CD14-positive monocyte (primary cell): Measurements from ENCODE around the gene TCP1. TPM values are rescaled to one million over a fixed set of nuclear protein-coding genes. Genes with fewer than 3 reads are reported as not detected.
"Not testable (repeated sequence)": the region's sequence is repeated elsewhere in the genome, so short reads cannot be mapped to it uniquely, and the experiment has no call there.

Experiments used
- DNase-seq, 3 donors: peaks; one replicate each; pipeline ENCODE4 v3.0.0-alpha.2; 2011 to 2022
- H2AFZ ChIP-seq: 2 replicates; pipeline ENCODE4 v1.6.0; 2012; ENCODE audit warnings: mild to moderate bottlenecking, low read depth, low read length, inconsistent platforms; ENCODE audit not compliant: insufficient read depth, poor library complexity, severe bottlenecking
- H3K27ac ChIP-seq, 2 donors: 1 replicate in 1 of 2; 2 replicates in 1 of 2; pipeline ENCODE4 v1.5.1; 2012 to 2013; ENCODE audit warnings: low read length in 2 of 2, control low read depth in 1 of 2, inconsistent platforms in 1 of 2, low read depth in 1 of 2, mild to moderate bottlenecking in 1 of 2
- H3K27me3 ChIP-seq, 2 donors: one replicate each; pipeline versions ENCODE4 v1.6.0 to v1.6.1; 2011 to 2013; ENCODE audit warnings: low read length in 2 of 2; ENCODE audit not compliant: control insufficient read depth in 2 of 2, insufficient read depth in 2 of 2
- H3K36me3 ChIP-seq, 2 donors: replicated peaks in 1 of 2; 1 replicate in 1 of 2; 2 replicates in 1 of 2; pipeline versions ENCODE4 v1.5.1 to v1.6.1; 2012 to 2013; ENCODE audit warnings: low read length in 2 of 2, control low read depth in 1 of 2, inconsistent platforms in 1 of 2, mild to moderate bottlenecking in 1 of 2; ENCODE audit not compliant: insufficient read depth in 2 of 2, control insufficient read depth in 1 of 2
- H3K4me1 ChIP-seq, 2 donors: 1 replicate in 1 of 2; 2 replicates in 1 of 2; pipeline versions ENCODE4 v1.5.1 to v1.6.1; 2012 to 2013; ENCODE audit warnings: low read length in 2 of 2, control low read depth in 1 of 2, inconsistent platforms in 1 of 2, mild to moderate bottlenecking in 1 of 2, moderate library complexity in 1 of 2; ENCODE audit not compliant: insufficient read depth in 2 of 2, control insufficient read depth in 1 of 2
- H3K4me2 ChIP-seq: replicated peaks from 2 replicates; pipeline ENCODE3; 2012; ENCODE audit warnings: low read length, moderate library complexity, mild to moderate bottlenecking; ENCODE audit not compliant: poor library complexity, severe bottlenecking; ENCODE audit errors: extremely low read depth
- H3K4me3 ChIP-seq, 3 experiments: fragments of 200-600 bp in 1 of 3; sonication (generic) in 1 of 3; replicated peaks in 1 of 3; 1 replicate in 2 of 3; 2 replicates in 1 of 3; pipeline ENCODE4 v1.5.1; 2011 to 2013; ENCODE audit warnings: low read length in 3 of 3, mild to moderate bottlenecking in 3 of 3, control low read depth in 2 of 3, low read depth in 2 of 3, inconsistent platforms in 1 of 3, moderate library complexity in 1 of 3
- H3K79me2 ChIP-seq: 2 replicates; pipeline ENCODE4 v1.6.0; 2012; ENCODE audit warnings: mild to moderate bottlenecking, control low read depth, inconsistent platforms, low read length, moderate library complexity; ENCODE audit not compliant: insufficient read depth
- H3K9ac ChIP-seq: 2 replicates; pipeline ENCODE4 v1.6.0; 2017; ENCODE audit warnings: low read length, mild to moderate bottlenecking; ENCODE audit not compliant: insufficient read depth, poor library complexity, severe bottlenecking
- H3K9me3 ChIP-seq, 2 donors: replicated peaks in 1 of 2; 1 replicate in 1 of 2; 2 replicates in 1 of 2; pipeline versions ENCODE4 v1.5.1 to v1.6.1; 2012 to 2013; ENCODE audit warnings: low read length in 2 of 2, control low read depth in 1 of 2; ENCODE audit not compliant: control insufficient read depth in 1 of 2, insufficient read depth in 1 of 2
- H4K20me1 ChIP-seq: 2 replicates; pipeline ENCODE4 v1.6.0; 2012; ENCODE audit warnings: mild to moderate bottlenecking, low read length, control low read depth, moderate library complexity; ENCODE audit not compliant: insufficient read depth
- H3K27ac Mint-ChIP-seq, 7 donors: one replicate each; pipeline ENCODE4 v1.8.0; 2020; ENCODE audit warnings: mild to moderate bottlenecking in 7 of 7, mixed read lengths in 7 of 7, moderate library complexity in 6 of 7, inconsistent platforms in 2 of 7
- H3K27me3 Mint-ChIP-seq, 3 donors: one replicate each; pipeline ENCODE4 v1.8.0; 2021 to 2022; ENCODE audit warnings: low read depth in 3 of 3, mild to moderate bottlenecking in 3 of 3, mixed read lengths in 3 of 3, moderate library complexity in 3 of 3, inconsistent platforms in 1 of 3
- H3K36me3 Mint-ChIP-seq, 2 donors: one replicate each; pipeline ENCODE4 v1.8.0; 2020; ENCODE audit warnings: mixed read lengths in 2 of 2, inconsistent platforms in 1 of 2, mild to moderate bottlenecking in 1 of 2
- H3K4me1 Mint-ChIP-seq: one replicate; pipeline ENCODE4 v1.8.0; 2020; ENCODE audit warnings: mild to moderate bottlenecking, mixed read lengths
- H3K4me3 Mint-ChIP-seq, 2 donors: one replicate each; pipeline ENCODE4 v1.8.0; 2020; ENCODE audit warnings: mild to moderate bottlenecking in 2 of 2, mixed read lengths in 2 of 2, moderate library complexity in 1 of 2
- H3K9me3 Mint-ChIP-seq, 7 donors: one replicate each; pipeline ENCODE4 v1.8.0; 2020 to 2022; ENCODE audit warnings: mixed read lengths in 7 of 7, mild to moderate bottlenecking in 6 of 7, moderate library complexity in 6 of 7, inconsistent platforms in 2 of 7
- CTCF ChIP-seq: fragments of 200-600 bp; IDR thresholded peaks from one replicate; pipeline ENCODE4 v1.8.0; 2022; ENCODE audit warnings: antibody characterized with exemption, mild to moderate bottlenecking
- WGBS: methylation state at CpG from one replicate; pipeline ENCODE4 v1.1.5; 2013; ENCODE audit warnings: missing lambda C conversion rate; ENCODE audit not compliant: insufficient coverage; 5-methylcytosine and 5-hydroxymethylcytosine counted together
- intact Hi-C, 2 donors: fragments of 100-400 bp; cut with micrococcal nuclease; formaldehyde crosslinking; loops; one replicate each; pipeline versions ENCODE4 v1.15.0 to v1.15.1; 2023
- polyA plus RNA-seq, 3 donors: library from polyadenylated mRNA; depleted of rRNA in 1 of 3; unstranded in 2 of 3; stranded (reverse) in 1 of 3; fragments of 300-500 nt in 2 of 3; fragments of >200 nt in 1 of 3; fragmentation: Illumina TruSeq in 2 of 3; gene quantifications; 1 replicate in 2 of 3; 2 replicates in 1 of 3; pipeline ENCODE4 v1.2.3, GENCODE V29; 2012 to 2021

The TCP1 gene
- polyA plus RNA-seq, 3 donors = 44.5 to 79.5 (median 69.3) TPM

GRCh38 chr6:159819098-159819497 is 29.7 kb upstream of the TCP1 start:
- peaks cover 8 to 11% (median 9%) of the 10 kb centered on the region in 3 donors for H3K27me3 Mint-ChIP-seq
- no peaks in the 10 kb centered on the region for H3K36me3 Mint-ChIP-seq
- Histone ChIP-seq H3K27me3 (no peaks in the 10 kb centered on the region), H3K4me1 (peaks cover 23 to 24% of the 10 kb centered on the region in 2 donors), H3K9ac (no peak overlapping the region), H4K20me1 (no peaks in the 10 kb centered on the region), H3K4me2 (no peak overlapping the region), H3K4me3 (no peak overlapping the region), H3K79me2 (no peaks in the 10 kb centered on the region), H3K27ac (no peak overlapping the region), H3K9me3 (no peaks in the 10 kb centered on the region), H2AFZ (no peak overlapping the region), H3K36me3 (no peaks in the 10 kb centered on the region)
- peak overlapping the region in 1 of 7 donors; percentile 8 for H3K27ac Mint-ChIP-seq
- no peak for TF ChIP-seq CTCF
- intact Hi-C loops = no loop called here
- WGBS = 78% methylated on average over 16 of the region's 16 CpGs
- no peak overlapping the region for H3K4me3 Mint-ChIP-seq
- no peak for DNase-seq
- peaks cover 0 to 5% (median 0%) of the 10 kb centered on the region in 7 donors for H3K9me3 Mint-ChIP-seq
- peaks cover 24% of the 10 kb centered on the region for H3K4me1 Mint-ChIP-seq

GRCh38 chr6:159817951-159818739 is 28.7 kb upstream of the TCP1 start:
- Mint-ChIP-seq H3K4me1 (peaks cover 24% of the 10 kb centered on the region), H3K27ac (peak overlapping the region in 1 of 7 donors; percentile 21), H3K36me3 (no peaks in the 10 kb centered on the region), H3K27me3 (peaks cover 7 to 10% (median 8%) of the 10 kb centered on the region in 3 donors), H3K9me3 (no peaks in the 10 kb centered on the region), H3K4me3 (no peak overlapping the region)
- no peaks in the 10 kb centered on the region for H3K9me3 ChIP-seq
- DNase-seq = peak in 1 of 3 donors; percentile 40
- H3K36me3 ChIP-seq = no peaks in the 10 kb centered on the region
- no peak for TF ChIP-seq CTCF
- H3K4me1 ChIP-seq = peaks cover 23 to 24% of the 10 kb centered on the region in 2 donors
- no peaks in the 10 kb centered on the region for H3K27me3 ChIP-seq
- no peak overlapping the region for H3K4me2 ChIP-seq
- H3K4me3 ChIP-seq = no peak overlapping the region
- no peaks in the 10 kb centered on the region for H3K79me2 ChIP-seq
- intact Hi-C loops = no loop called here
- no peak overlapping the region for H3K9ac ChIP-seq
- no peak overlapping the region for H2AFZ ChIP-seq
- H4K20me1 ChIP-seq = no peaks in the 10 kb centered on the region
- no peak overlapping the region for H3K27ac ChIP-seq
- WGBS = 63% methylated on average over 15 of the region's 23 CpGs

- H3K9ac ChIP-seq, DNase-seq, H2AFZ ChIP-seq, H3K27ac ChIP-seq, H3K36me3 Mint-ChIP-seq, H3K79me2 ChIP-seq, H3K36me3 ChIP-seq, H3K27me3 Mint-ChIP-seq, H3K4me2 ChIP-seq, H3K9me3 ChIP-seq, H3K27ac Mint-ChIP-seq, H3K9me3 Mint-ChIP-seq, H3K4me3 ChIP-seq, H3K27me3 ChIP-seq, intact Hi-C loops, H4K20me1 ChIP-seq, H3K4me3 Mint-ChIP-seq: not testable (repeated sequence)
- H3K4me1 Mint-ChIP-seq = peaks cover 24% of the 10 kb centered on the region
- no CpG with 5 or more reads among the region's 3 CpGs for WGBS
- peaks cover 23% of the 10 kb centered on the region in 2 donors for H3K4me1 ChIP-seq
Observed at GRCh38 chr6:159816775-159817174, 27.4 kb upstream of the TCP1 start.
